IMR-90 (cell line): Measurements from ENCODE around the gene RASGRP1. TPM values are rescaled to one million over a fixed set of nuclear protein-coding genes. Genes with fewer than 3 reads are reported as not detected.

Source experiments
- ATAC-seq: fragments of 200-7000 bp; cut with Tn5 transposase; 2 replicates; pipeline ENCODE4 v1.9.1; 2020; ENCODE audit warnings: low read depth, mild to moderate bottlenecking, moderate library complexity
- BruUV-seq: library from RNA; stranded (reverse); fragments of 400-500 nt; replicated peaks from 2 replicates; lab custom pipeline; 2021; lab: Mats Ljungman, UMichigan
- CTCF ChIA-PET: fragments of 300-600 bp; formaldehyde crosslinking; extraction: SDS; loops from one replicate; lab custom pipeline; 2021; ENCODE audit warnings: antibody characterized with exemption; lab: Yijun Ruan, JAX
- POLR2A ChIA-PET: fragments of 300-600 bp; sonication (Branson Sonifier 250); formaldehyde crosslinking; loops from one replicate; lab custom pipeline; 2022; ENCODE audit warnings: antibody characterized with exemption; ENCODE audit not compliant: unreplicated experiment; lab: Charles Lee
- DNase-seq: peaks from one replicate; pipeline ENCODE4 v3.0.0; 2013
- H2AFZ ChIP-seq: replicated peaks from 2 replicates; pipeline ENCODE3; 2013; ENCODE audit warnings: low read length, mild to moderate bottlenecking; ENCODE audit not compliant: poor library complexity
- H2AK5ac ChIP-seq: 2 replicates; pipeline ENCODE4 v1.6.1; 2013; ENCODE audit warnings: low read depth, low read length, inconsistent platforms
- H2AK9ac ChIP-seq: replicated peaks from 2 replicates; pipeline ENCODE3; 2013; ENCODE audit warnings: mild to moderate bottlenecking, low read depth, low read length, moderate library complexity; ENCODE audit not compliant: poor library complexity
- H2BK120ac ChIP-seq: 2 replicates; pipeline ENCODE4 v1.6.1; 2013; ENCODE audit warnings: low read depth, low read length, inconsistent platforms
- H2BK15ac ChIP-seq: 3 replicates; pipeline ENCODE4 v1.6.1; 2013; ENCODE audit warnings: low read depth, low read length, inconsistent platforms
- H2BK20ac ChIP-seq: 2 replicates; pipeline ENCODE4 v1.6.1; 2013; ENCODE audit warnings: low read depth, mild to moderate bottlenecking, inconsistent platforms, low read length, moderate library complexity
- H2BK5ac ChIP-seq: 2 replicates; pipeline ENCODE4 v1.6.1; 2013; ENCODE audit warnings: mild to moderate bottlenecking, low read depth, low read length, inconsistent platforms; ENCODE audit not compliant: poor library complexity, severe bottlenecking
- H3K14ac ChIP-seq: replicated peaks from 2 replicates; pipeline ENCODE4 v1.6.1; 2013; ENCODE audit warnings: low read depth, low read length, inconsistent platforms
- H3K18ac ChIP-seq: 2 replicates; pipeline ENCODE4 v1.6.1; 2013; ENCODE audit warnings: low read depth, low read length, control low read depth
- H3K23ac ChIP-seq: 2 replicates; pipeline ENCODE4 v1.6.1; 2013; ENCODE audit warnings: low read depth, low read length, inconsistent platforms
- H3K27ac ChIP-seq: 2 replicates; pipeline ENCODE4 v1.5.1; 2013; ENCODE audit warnings: mild to moderate bottlenecking, control low read depth, low read length; ENCODE audit not compliant: insufficient read depth
- H3K27me3 ChIP-seq: 2 replicates; pipeline ENCODE4 v1.6.1; 2013; ENCODE audit warnings: low read length; ENCODE audit not compliant: control insufficient read depth, insufficient read depth
- H3K36me3 ChIP-seq: 2 replicates; pipeline ENCODE4 v1.6.1; 2013; ENCODE audit warnings: low read length, mixed read lengths; ENCODE audit not compliant: control insufficient read depth, insufficient read depth
- H3K4ac ChIP-seq: 2 replicates; pipeline ENCODE4 v1.6.1; 2013; ENCODE audit warnings: low read depth, low read length, inconsistent platforms
- H3K4me1 ChIP-seq: 2 replicates; pipeline ENCODE4 v1.6.1; 2013; ENCODE audit warnings: low read length, mixed read lengths; ENCODE audit not compliant: control insufficient read depth, insufficient read depth
- H3K4me2 ChIP-seq: 2 replicates; pipeline ENCODE4 v1.6.1; 2013; ENCODE audit warnings: low read depth, mild to moderate bottlenecking, control low read depth, low read length, moderate library complexity
- H3K4me3 ChIP-seq: 2 replicates; pipeline ENCODE4 v1.5.1; 2013; ENCODE audit warnings: low read depth, mild to moderate bottlenecking, control low read depth, low read length, moderate library complexity; ENCODE audit not compliant: insufficient read depth
- H3K56ac ChIP-seq: 2 replicates; pipeline ENCODE4 v1.6.1; 2013; ENCODE audit warnings: low read length, inconsistent platforms; ENCODE audit not compliant: insufficient read depth; ENCODE audit errors: extremely low read depth
- H3K79me1 ChIP-seq, 2 experiments: 2 replicates each; pipeline ENCODE4 v1.6.1; 2013; ENCODE audit warnings: low read length in 2 of 2, inconsistent platforms in 1 of 2, low read depth in 1 of 2
- H3K9ac ChIP-seq: 2 replicates; pipeline ENCODE4 v1.6.1; 2013; ENCODE audit warnings: low read depth, low read length, control low read depth
- H3K9me1 ChIP-seq: 2 replicates; pipeline ENCODE4 v1.6.1; 2013; ENCODE audit warnings: low read length, inconsistent platforms; ENCODE audit not compliant: insufficient read depth
- H3K9me3 ChIP-seq: 2 replicates; pipeline ENCODE4 v1.6.1; 2013; ENCODE audit warnings: low read length; ENCODE audit not compliant: control insufficient read depth, insufficient read depth
- H4K20me1 ChIP-seq: 2 replicates; pipeline ENCODE4 v1.6.1; 2013; ENCODE audit warnings: low read length, inconsistent platforms; ENCODE audit not compliant: insufficient read depth
- H4K5ac ChIP-seq: 2 replicates; pipeline ENCODE4 v1.6.1; 2013; ENCODE audit warnings: mild to moderate bottlenecking, low read depth, low read length, control low read depth
- H4K8ac ChIP-seq, 2 experiments: 2 replicates each; pipeline ENCODE4 v1.6.1; 2013; ENCODE audit warnings: low read depth in 2 of 2, low read length in 2 of 2, control low read depth in 1 of 2, inconsistent platforms in 1 of 2
- H4K91ac ChIP-seq: 2 replicates; pipeline ENCODE4 v1.6.1; 2013; ENCODE audit warnings: low read depth, low read length, inconsistent platforms; ENCODE audit not compliant: insufficient read depth
- BHLHE40 ChIP-seq: fragments of 150-350 bp; IDR thresholded peaks from 2 replicates; pipeline ENCODE4 v1.6.1; 2016; ENCODE audit warnings: mild to moderate bottlenecking, low read depth, low read length
- CHD1 ChIP-seq: IDR thresholded peaks from 2 replicates; pipeline ENCODE4 v1.6.1; 2012; ENCODE audit warnings: low read depth, low read length, improper control_type of control experiment
- ELK1 ChIP-seq: fragments of 150-350 bp; IDR thresholded peaks from 2 replicates; pipeline ENCODE4 v1.6.1; 2016; ENCODE audit warnings: low read depth, mild to moderate bottlenecking, low read length, moderate library complexity, borderline replicate concordance
- MAFK ChIP-seq: IDR thresholded peaks from 2 replicates; pipeline ENCODE4 v1.6.1; 2012; ENCODE audit warnings: low read depth, low read length, improper control_type of control experiment
- USF2 ChIP-seq: fragments of 150-350 bp; IDR thresholded peaks from 2 replicates; pipeline ENCODE4 v1.6.1; 2017; ENCODE audit warnings: mild to moderate bottlenecking, antibody characterized with exemption, low read length, low read depth
- WGBS, 2 experiments: methylation state at CpG; one replicate each; pipeline versions ENCODE4 v1.1.5 to v1.1.7; 2013; ENCODE audit warnings: missing lambda C conversion rate in 2 of 2; ENCODE audit not compliant: insufficient read length in 1 of 2; ENCODE audit errors: extremely low coverage in 2 of 2; 5-methylcytosine and 5-hydroxymethylcytosine counted together
- dilution Hi-C: fragments of 300-500 bp; cut with HindIII; formaldehyde crosslinking; loops from one replicate; pipeline ENCODE4 v1.14.3; 2018; ENCODE audit warnings: low sequenced_read_pairs; ENCODE audit not compliant: unreplicated experiment
- in situ Hi-C: fragments of 300-500 bp; cut with MboI; formaldehyde crosslinking; loops from 3 replicates; pipeline ENCODE4 v1.14.3; 2019; ENCODE audit warnings: low sequenced_read_pairs, inconsistent platforms, mixed read lengths
- intact Hi-C: fragments of 100-400 bp; cut with micrococcal nuclease; formaldehyde crosslinking; loops from 2 replicates; pipeline ENCODE4 v1.10.0; 2022
- polyA plus RNA-seq, 3 experiments: library from polyadenylated mRNA; depleted of rRNA; stranded (reverse); fragments of >200 nt; gene quantifications; 2 replicates each; pipeline ENCODE4 v1.2.3, GENCODE V29; 2012; ENCODE audit warnings: low replicate concordance in 1 of 3
- total RNA-seq: library from RNA; depleted of rRNA; stranded (reverse); fragments of >200 nt; gene quantifications from 2 replicates; pipeline ENCODE4 v1.2.3, GENCODE V29; 2012

The RASGRP1 gene
- total and polyA plus RNA-seq, 2 of the 4 experiments (the other 2 are of a cell fraction), result 1.4 to 3.2 TPM

- CTCF ChIA-PET, result interaction anchor here (1.1 kb wide), 1 partner anchor 59 kb away, joined by 3 read pairs; no protein-coding TSS in a partner anchor
Observed at GRCh38 chr15:38499651-38500050, 65.0 kb downstream of the RASGRP1 start.

More at GRCh38 chr15:38499651-38500050, 65.0 kb downstream of the RASGRP1 start:
- Histone ChIP-seq H3K9me3 (no peaks in the 10 kb centered on the region), H2AFZ (no peak overlapping the region), H3K56ac (no peak overlapping the region), H3K9me1 (peaks cover 5% of the 10 kb centered on the region; the same call in 1 of the 2 replicates), H3K9ac (no peak overlapping the region), H2AK5ac (no peak overlapping the region), H3K36me3 (no peaks in the 10 kb centered on the region), H3K27ac (no peak overlapping the region), H2BK120ac (no peak overlapping the region), H2AK9ac (no peak overlapping the region), H3K18ac (no peak overlapping the region), H2BK5ac (no peak overlapping the region), H4K8ac (no peak overlapping the region), H2BK15ac (no peak overlapping the region), H3K4me1 (no peaks in the 10 kb centered on the region), H3K4me3 (no peak overlapping the region), H4K91ac (no peak overlapping the region), H3K14ac (no peak overlapping the region), H3K27me3 (no peaks in the 10 kb centered on the region), H4K5ac (no peak overlapping the region), H3K4me2 (no peak overlapping the region), H3K79me1 (no peaks in the 10 kb centered on the region), H3K23ac (no peak overlapping the region), H2BK20ac (no peak overlapping the region), H4K20me1 (no peaks in the 10 kb centered on the region), H3K4ac (no peak overlapping the region)
- intact Hi-C loops (no loop called here), in situ Hi-C loops (no loop called here), dilution Hi-C loops (no loop called here)
- BruUV-seq, result no TSS peak
- POLR2A ChIA-PET, result interaction anchor here (0.6 kb wide), 1 partner anchor 40 kb away, joined by 3 read pairs; no protein-coding TSS in a partner anchor
- no peak for TF ChIP-seq BHLHE40
- no peak for TF ChIP-seq MAFK
- no peak for TF ChIP-seq ELK1
- no peak for TF ChIP-seq CHD1
- no peak for TF ChIP-seq USF2
- no CpG with 5 or more reads among the region's 1 CpG for WGBS, 2 experiments
- DNase-seq (no peak), ATAC-seq (no peak)
